ENCODE measurements around the gene SOS1.

The SOS1 gene

DNA sequence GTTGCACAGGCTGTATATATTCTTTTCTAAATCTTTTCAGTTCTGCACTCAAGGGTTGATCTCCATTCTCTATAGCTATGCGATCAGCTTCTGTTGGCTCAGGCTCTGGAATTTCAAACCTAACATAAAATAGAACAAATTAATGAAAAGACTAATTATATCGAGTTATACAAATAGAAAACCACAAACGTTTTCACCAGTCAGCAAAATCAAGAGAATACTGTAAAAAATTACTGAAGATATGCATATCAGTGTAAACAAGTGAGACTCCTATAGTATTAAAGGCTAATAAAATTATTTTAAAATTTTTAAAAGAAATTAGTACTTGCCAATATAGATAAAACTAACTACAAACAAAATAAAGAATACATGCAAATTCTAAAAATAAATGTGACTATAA, 107.0 kb downstream of the SOS1 start:
- no peak for TF ChIP-seq CTCF (IDR thresholded peaks at IDR 0.05; ENCODE audit: insufficient read depth, low read length, poor library complexity, severe bottlenecking)
- no peak overlapping the region for H3K4me3 ChIP-seq (replicated peaks; ENCODE audit: low read depth, low read length)
- H3K27me3 ChIP-seq (replicated peaks; ENCODE audit: control insufficient read depth, insufficient read depth, low read length), result no peaks in the 10 kb centered on the region
- DNase-seq (ENCODE audit: extremely low read depth, insufficient read length), result no peak
- no peaks in the 10 kb centered on the region for H3K36me3 ChIP-seq (ENCODE audit: control insufficient read depth, insufficient read depth, low read length)

DNA sequence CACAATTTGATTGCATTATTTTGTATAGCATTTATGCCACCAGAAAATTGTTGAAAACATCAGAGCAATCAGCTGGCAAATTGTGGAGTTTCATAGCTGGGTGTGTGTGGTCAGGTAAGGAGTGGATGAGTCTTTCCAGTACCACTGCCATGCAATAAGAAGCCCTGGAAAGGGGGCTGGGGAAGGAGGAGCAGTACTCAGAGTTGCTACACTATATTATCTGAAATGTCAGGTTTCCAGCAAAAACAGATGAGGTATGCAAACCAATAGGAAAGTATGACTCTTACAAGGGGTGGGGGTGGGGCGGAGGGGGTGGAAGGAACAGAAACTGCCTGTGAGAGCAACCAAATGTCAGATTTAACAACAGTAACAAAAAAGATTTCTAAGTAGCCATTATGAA, 112.2 kb downstream of the SOS1 start:
- Histone ChIP-seq H3K27me3 (replicated peaks; ENCODE audit: control insufficient read depth, insufficient read depth, low read length) (no peaks in the 10 kb centered on the region), H3K36me3 (ENCODE audit: control insufficient read depth, insufficient read depth, low read length) (peaks cover 4% of the 10 kb centered on the region), H3K4me3 (replicated peaks; ENCODE audit: low read depth, low read length) (no peak overlapping the region)
- peak; percentile 9 for DNase-seq (ENCODE audit: extremely low read depth, insufficient read length)
- no peak for TF ChIP-seq CTCF (IDR thresholded peaks at IDR 0.05; ENCODE audit: insufficient read depth, low read length, poor library complexity, severe bottlenecking)

- DNase-seq (ENCODE audit: extremely low read depth, insufficient read length), result no peak
- H3K27me3 ChIP-seq (replicated peaks; ENCODE audit: control insufficient read depth, insufficient read depth, low read length), result no peaks in the 10 kb centered on the region
- H3K4me3 ChIP-seq (replicated peaks; ENCODE audit: low read depth, low read length), result no peak overlapping the region
- peaks cover 4% of the 10 kb centered on the region for H3K36me3 ChIP-seq (ENCODE audit: control insufficient read depth, insufficient read depth, low read length)
- no peak for TF ChIP-seq CTCF (IDR thresholded peaks at IDR 0.05; ENCODE audit: insufficient read depth, low read length, poor library complexity, severe bottlenecking)
These were observed 112.9 kb downstream of the SOS1 start for GRCh38 chr2:39007875-39008504.

- Histone ChIP-seq H3K36me3 (ENCODE audit: control insufficient read depth, insufficient read depth, low read length) (no peaks in the 10 kb centered on the region; the same call in none of the 2 replicates), H3K4me3 (replicated peaks; ENCODE audit: low read depth, low read length) (no peak overlapping the region)
These were observed 120.3 kb downstream of the SOS1 start for GRCh38 chr2:39000552-39000951.

DNA sequence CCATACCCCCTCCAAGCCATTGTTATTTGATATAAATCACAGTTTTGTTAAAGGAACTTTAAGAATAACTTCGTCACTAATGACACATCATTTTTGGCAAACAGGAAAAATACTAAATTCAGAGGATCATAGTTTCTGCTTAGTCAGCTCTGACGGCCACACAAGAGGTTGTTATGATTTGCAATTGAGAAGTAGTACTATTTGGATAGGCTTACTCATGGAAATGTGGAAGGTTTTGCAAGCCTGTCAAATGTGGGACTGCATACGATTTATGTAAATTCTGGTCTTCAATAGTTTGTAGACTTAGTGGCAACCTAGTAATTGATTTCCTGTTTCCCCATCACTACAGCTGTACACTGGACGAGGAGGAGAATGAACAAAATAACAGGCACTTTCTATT, 123.1 kb downstream of the SOS1 start:
- no peak for TF ChIP-seq CTCF (IDR thresholded peaks at IDR 0.05; ENCODE audit: insufficient read depth, low read length, poor library complexity, severe bottlenecking)
- no peaks in the 10 kb centered on the region for H3K27me3 ChIP-seq (replicated peaks; ENCODE audit: control insufficient read depth, insufficient read depth, low read length)
- H3K4me3 ChIP-seq (replicated peaks; ENCODE audit: low read depth, low read length), result no peak overlapping the region
- no peak for DNase-seq (ENCODE audit: extremely low read depth, insufficient read length)
- peaks cover 1% of the 10 kb centered on the region for H3K36me3 ChIP-seq (ENCODE audit: control insufficient read depth, insufficient read depth, low read length)

More at GRCh38 chr2:39000552-39000951, 120.3 kb downstream of the SOS1 start:
- no peak for DNase-seq (ENCODE audit: extremely low read depth, insufficient read length)
- TF ChIP-seq CTCF (IDR thresholded peaks at IDR 0.05; ENCODE audit: insufficient read depth, low read length, poor library complexity, severe bottlenecking), result no peak
- no peaks in the 10 kb centered on the region for H3K27me3 ChIP-seq (replicated peaks; ENCODE audit: control insufficient read depth, insufficient read depth, low read length)

GRCh38 chr2:38991899-38992298, 129.0 kb downstream of the SOS1 start:
- H3K36me3 ChIP-seq (ENCODE audit: control insufficient read depth, insufficient read depth, low read length), result peaks cover 1% of the 10 kb centered on the region
- no peak for TF ChIP-seq CTCF (IDR thresholded peaks at IDR 0.05; ENCODE audit: insufficient read depth, low read length, poor library complexity, severe bottlenecking)
- no peak overlapping the region for H3K4me3 ChIP-seq (replicated peaks; ENCODE audit: low read depth, low read length)
- no peak for DNase-seq (ENCODE audit: extremely low read depth, insufficient read length)
- no peaks in the 10 kb centered on the region for H3K27me3 ChIP-seq (replicated peaks; ENCODE audit: control insufficient read depth, insufficient read depth, low read length)

Measured in GM06990 (cell line).